Measurements from ENCODE around the gene CCDC116. TPM values are rescaled to one million over a fixed set of nuclear protein-coding genes. Genes with fewer than 3 reads are reported as not detected.

The CCDC116 gene
- total and polyA plus RNA-seq, 2 donors: 0.09 to 1.0 TPM

DNA sequence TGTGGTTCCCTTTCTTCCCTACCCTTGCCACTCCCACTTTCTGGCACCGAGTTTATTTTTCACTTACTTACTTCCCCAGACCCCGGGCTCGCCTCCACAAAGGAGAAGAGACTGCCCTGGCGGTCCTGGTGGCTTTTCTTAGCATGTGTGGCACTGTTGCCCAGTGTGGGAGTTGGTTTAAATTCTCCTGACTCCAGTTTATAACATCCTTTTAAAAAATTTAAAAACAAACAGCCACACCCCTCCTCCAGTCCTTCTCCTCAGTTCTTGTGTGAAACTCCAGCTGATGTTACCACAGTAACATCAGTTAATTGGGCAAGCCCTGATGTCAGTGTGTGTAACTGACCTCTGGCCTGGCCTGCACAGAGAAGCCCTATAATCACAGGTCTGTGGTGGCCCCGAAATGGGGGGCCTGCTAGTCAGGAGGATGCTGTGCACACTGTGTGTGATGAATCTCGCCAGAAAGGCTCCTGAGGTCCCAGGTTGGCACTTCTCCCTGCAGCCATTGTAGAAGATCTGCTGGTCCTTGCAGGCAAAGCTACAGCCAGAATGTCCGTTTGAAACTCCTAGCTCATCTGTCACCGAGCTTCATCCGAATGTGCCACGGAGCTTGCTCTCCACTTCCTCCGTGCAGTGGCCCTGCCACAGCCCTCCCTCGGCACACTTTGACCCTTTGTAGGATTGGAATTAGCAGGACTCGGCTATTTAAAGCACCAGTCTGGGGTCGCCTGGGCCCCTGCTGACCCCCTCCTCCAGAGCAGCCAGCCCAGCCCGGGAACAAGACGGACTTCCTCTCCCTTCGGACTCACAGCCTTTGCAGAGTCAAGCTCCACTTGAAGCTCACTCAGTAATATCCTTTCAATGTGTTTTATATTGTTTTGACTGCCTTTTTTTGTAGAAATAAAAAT is 10.3 kb upstream of the CCDC116 start:
- Histone ChIP-seq H3K36me3 (ENCODE audit: control insufficient read depth in 2 of 2, insufficient read depth in 2 of 2, low read length in 1 of 2) (peaks cover 36 to 56% of the 10 kb centered on the region in 2 donors), H3K4me1 (ENCODE audit: control insufficient read depth in 2 of 2, insufficient read depth in 2 of 2, low read length in 2 of 2) (no peaks in the 10 kb centered on the region), H3K27ac (ENCODE audit: low read depth in 1 of 2, low read length in 1 of 2) (no peak overlapping the region), H3K27me3 (ENCODE audit: control insufficient read depth in 2 of 2, insufficient read depth in 1 of 2, low read length in 1 of 2) (no peaks in the 10 kb centered on the region), H3K4me3 (ENCODE audit: low read length in 2 of 2) (no peak overlapping the region), H3K9me3 (ENCODE audit: control insufficient read depth in 2 of 2, insufficient read depth in 1 of 2, low read length in 1 of 2) (no peaks in the 10 kb centered on the region)
- 88% methylated on average over 17 of the region's 17 CpGs for WGBS
- DNase-seq (ENCODE audit: low read depth in 6 of 9, low spot score in 9 of 9): no peak

DNA sequence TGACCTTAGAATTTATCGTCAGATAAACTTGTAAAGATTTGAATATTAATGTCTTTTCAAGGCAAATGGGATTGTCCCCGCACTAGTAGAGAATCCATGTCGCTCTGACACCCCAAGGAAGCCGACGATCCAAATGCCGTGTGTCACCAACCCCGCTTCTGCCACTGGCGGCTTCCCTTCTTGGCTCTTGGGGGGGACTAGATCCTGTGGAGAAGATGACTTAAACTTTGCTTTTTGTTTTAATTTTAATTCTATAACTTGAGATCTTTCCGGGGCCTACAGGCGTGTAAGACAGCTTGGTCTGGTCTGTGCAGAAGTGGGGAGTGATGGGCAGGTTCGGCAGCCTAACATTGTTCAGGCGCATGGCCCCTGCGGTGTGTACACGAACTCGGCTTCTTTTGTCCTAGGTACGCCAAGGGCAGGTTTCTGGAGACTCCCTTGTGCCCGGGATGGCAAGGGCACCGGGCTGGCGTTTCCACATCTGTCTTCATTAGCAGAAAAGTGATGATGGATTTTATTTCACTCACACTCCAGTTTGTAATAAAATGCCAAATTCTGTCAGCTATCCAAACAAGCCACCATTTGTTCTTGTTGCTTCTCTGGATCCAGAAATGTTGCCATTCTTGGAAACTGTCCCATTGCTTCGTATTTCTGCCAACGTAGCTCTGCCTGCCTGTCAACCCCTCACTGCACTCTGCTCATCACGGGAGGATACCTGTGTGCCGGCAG is 9.5 kb upstream of the CCDC116 start:
- Histone ChIP-seq H3K36me3 (ENCODE audit: control insufficient read depth in 2 of 2, insufficient read depth in 2 of 2, low read length in 1 of 2) (peaks cover 39 to 58% of the 10 kb centered on the region in 2 donors), H3K9me3 (ENCODE audit: control insufficient read depth in 2 of 2, insufficient read depth in 1 of 2, low read length in 1 of 2) (no peaks in the 10 kb centered on the region), H3K27ac (ENCODE audit: low read depth in 1 of 2, low read length in 1 of 2) (no peak overlapping the region), H3K4me1 (ENCODE audit: control insufficient read depth in 2 of 2, insufficient read depth in 2 of 2, low read length in 2 of 2) (peaks cover 0 to 2% of the 10 kb centered on the region in 2 donors), H3K27me3 (ENCODE audit: control insufficient read depth in 2 of 2, insufficient read depth in 1 of 2, low read length in 1 of 2) (no peaks in the 10 kb centered on the region), H3K4me3 (ENCODE audit: low read length in 2 of 2) (no peak overlapping the region)
- 97% methylated on average over 23 of the region's 23 CpGs for WGBS
- DNase-seq (ENCODE audit: low read depth in 6 of 9, low spot score in 9 of 9): no peak

DNA sequence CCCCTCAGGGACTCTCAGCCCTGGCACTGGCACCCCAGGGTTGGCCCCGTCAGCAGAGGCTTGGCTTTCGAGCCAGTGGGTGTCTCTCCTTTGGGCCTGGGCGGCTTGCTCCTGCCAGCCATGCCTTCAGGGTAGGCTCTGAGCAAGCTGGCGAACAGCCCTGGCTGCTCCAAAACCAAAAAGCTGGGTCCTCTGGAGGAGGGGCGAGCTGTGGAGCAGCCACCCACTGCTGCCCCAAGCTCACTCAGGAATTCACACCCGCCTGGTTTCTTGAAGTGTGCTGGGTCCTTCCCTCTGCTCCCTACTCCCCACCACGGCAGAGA is 9.0 kb upstream of the CCDC116 start:
- no peak for DNase-seq (ENCODE audit: low read depth in 6 of 9, low spot score in 9 of 9)
- 97% methylated on average over 7 of the region's 7 CpGs for WGBS
- no peak overlapping the region for H3K27ac ChIP-seq (ENCODE audit: low read depth in 1 of 2, low read length in 1 of 2)
- H3K4me1 ChIP-seq (ENCODE audit: control insufficient read depth in 2 of 2, insufficient read depth in 2 of 2, low read length in 2 of 2): peaks cover 2 to 7% of the 10 kb centered on the region in 2 donors
- H3K4me3 ChIP-seq (ENCODE audit: low read length in 2 of 2): no peak overlapping the region
- H3K27me3 ChIP-seq (ENCODE audit: control insufficient read depth in 2 of 2, insufficient read depth in 1 of 2, low read length in 1 of 2): no peaks in the 10 kb centered on the region
- no peaks in the 10 kb centered on the region for H3K9me3 ChIP-seq (ENCODE audit: control insufficient read depth in 2 of 2, insufficient read depth in 1 of 2, low read length in 1 of 2)
- H3K36me3 ChIP-seq (ENCODE audit: control insufficient read depth in 2 of 2, insufficient read depth in 2 of 2, low read length in 1 of 2): peaks cover 44 to 64% of the 10 kb centered on the region in 2 donors

DNA sequence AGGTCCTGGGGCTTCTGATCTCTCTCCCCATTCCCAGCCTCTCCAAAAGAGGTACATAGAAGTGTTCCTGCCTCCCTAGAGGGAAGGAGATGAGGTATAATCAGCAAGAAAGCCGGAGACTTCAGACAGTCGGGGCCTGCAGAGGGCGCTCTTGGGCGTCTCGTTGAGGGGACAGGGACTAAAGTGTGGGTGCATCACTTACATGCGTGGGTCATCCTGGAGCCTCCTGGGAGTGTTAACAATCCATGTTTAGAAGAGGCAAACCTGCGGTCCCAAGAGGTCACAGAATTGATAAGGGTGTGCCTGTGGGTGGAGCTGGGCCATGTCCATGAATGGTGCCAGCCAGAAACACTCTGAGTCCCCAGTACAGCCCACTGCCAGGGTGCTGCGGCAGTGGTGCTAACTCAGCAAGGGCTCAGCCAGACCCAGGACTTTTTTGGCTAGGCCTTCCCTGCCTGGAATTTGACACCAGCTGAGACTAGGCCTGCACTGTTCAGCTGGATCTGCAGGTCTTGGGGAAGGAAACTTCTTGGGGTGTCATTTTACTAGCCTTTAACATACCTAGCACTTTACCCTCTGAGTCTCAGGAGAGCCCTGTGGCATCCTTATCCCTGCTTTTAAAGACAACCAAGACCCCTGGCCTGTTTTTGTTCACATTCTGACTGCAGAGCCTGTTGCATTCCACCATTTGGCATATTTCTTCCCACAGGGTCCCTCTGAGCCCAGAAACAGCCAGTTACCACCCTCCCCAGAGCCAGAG is 8.3 kb upstream of the CCDC116 start:
- no peaks in the 10 kb centered on the region for H3K27me3 ChIP-seq (ENCODE audit: control insufficient read depth in 2 of 2, insufficient read depth in 1 of 2, low read length in 1 of 2)
- H3K4me3 ChIP-seq (ENCODE audit: low read length in 2 of 2): no peak overlapping the region
- no peaks in the 10 kb centered on the region for H3K9me3 ChIP-seq (ENCODE audit: control insufficient read depth in 2 of 2, insufficient read depth in 1 of 2, low read length in 1 of 2)
- H3K36me3 ChIP-seq (ENCODE audit: control insufficient read depth in 2 of 2, insufficient read depth in 2 of 2, low read length in 1 of 2): peaks cover 44 to 61% of the 10 kb centered on the region in 2 donors
- no peak overlapping the region for H3K27ac ChIP-seq (ENCODE audit: low read depth in 1 of 2, low read length in 1 of 2)
- peaks cover 8 to 11% of the 10 kb centered on the region in 2 donors for H3K4me1 ChIP-seq (ENCODE audit: control insufficient read depth in 2 of 2, insufficient read depth in 2 of 2, low read length in 2 of 2)
- no peak for DNase-seq (ENCODE audit: low read depth in 6 of 9, low spot score in 9 of 9)
- 91% methylated on average over 8 of the region's 8 CpGs for WGBS

DNA sequence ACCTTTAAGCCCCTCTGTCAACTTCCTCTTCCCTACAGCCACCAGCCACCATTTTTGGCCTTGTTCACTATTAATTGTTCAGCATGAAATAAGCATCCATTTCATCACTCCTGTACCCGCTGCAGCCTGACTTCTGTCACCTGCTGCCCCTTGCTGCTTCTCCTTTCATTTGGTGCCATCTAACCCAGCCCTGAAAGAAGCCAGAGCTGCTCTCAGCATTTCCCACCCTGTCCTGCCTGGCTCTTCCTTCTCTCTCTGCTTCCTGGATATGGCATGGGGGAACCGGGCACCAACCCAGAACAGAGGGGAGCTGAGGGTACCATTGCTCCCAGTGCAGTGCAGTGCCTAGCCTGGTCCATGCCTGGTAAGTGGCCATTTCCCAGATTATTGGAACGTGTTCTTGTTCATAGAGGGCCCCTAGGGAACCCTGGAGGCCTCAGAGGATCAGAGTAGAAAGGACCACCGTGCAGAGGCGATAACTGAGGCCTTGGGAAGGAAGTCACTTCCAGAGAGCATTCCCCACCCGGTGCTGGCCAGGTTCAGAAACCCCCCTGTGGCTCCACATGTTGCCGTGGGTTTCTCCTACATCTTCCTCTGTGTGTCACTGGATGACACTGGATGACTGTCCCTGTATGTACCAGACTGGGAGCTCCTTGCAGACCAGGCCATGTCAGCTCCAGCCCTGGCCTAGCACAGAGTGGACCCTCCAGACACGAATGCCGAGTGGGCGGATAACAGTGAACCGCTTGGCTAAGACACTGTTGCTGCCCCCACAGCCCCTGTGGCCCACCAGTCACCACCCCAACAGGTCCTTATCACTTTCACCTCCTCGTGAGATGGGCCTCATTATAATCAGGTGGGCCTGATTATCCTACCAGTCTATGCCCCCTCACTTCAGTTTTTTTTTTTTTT is 7.4 kb upstream of the CCDC116 start:
- H3K4me1 ChIP-seq (ENCODE audit: control insufficient read depth in 2 of 2, insufficient read depth in 2 of 2, low read length in 2 of 2): peaks cover 8 to 13% of the 10 kb centered on the region in 2 donors

DNA sequence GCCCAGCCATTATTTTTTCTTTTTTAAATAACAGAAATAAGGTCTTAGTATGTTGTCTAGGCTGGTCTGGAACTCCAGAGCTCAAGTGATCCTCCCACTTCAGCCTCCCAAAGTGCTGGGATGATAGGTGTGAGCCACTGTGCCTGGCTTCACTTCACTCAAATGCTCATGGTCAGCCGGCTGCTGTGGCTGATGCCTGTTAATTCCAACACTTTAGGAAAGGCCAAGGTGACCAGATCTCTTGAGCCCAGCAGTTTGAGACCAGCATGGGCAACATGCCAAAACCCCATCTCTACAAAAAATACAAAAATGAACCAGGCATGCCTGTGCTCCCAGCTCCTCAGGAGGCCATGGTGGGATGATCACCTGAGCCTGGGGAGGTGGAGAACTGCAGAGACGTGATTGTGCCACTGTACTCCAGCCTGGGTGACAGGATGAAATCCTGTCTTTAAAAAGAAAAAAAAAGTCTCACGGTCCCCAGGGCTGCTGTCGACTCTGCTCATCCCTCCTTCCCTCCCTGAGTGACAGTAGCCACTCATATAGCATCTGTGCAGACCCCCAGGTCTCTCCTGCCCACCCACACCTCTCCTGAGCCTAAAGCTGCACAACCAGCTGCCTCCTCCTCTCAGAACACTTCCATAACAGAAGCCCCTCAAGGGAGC is 6.4 kb upstream of the CCDC116 start:
- no peaks in the 10 kb centered on the region for H3K9me3 ChIP-seq (ENCODE audit: control insufficient read depth in 2 of 2, insufficient read depth in 1 of 2, low read length in 1 of 2)
- no peak overlapping the region for H3K4me3 ChIP-seq (ENCODE audit: low read length in 2 of 2)
- 92% methylated on average over 4 of the region's 4 CpGs for WGBS
- H3K27me3 ChIP-seq (ENCODE audit: control insufficient read depth in 2 of 2, insufficient read depth in 1 of 2, low read length in 1 of 2): no peaks in the 10 kb centered on the region
- no peak for DNase-seq (ENCODE audit: low read depth in 6 of 9, low spot score in 9 of 9)
- peaks cover 8 to 16% of the 10 kb centered on the region in 2 donors for H3K4me1 ChIP-seq (ENCODE audit: control insufficient read depth in 2 of 2, insufficient read depth in 2 of 2, low read length in 2 of 2)
- H3K36me3 ChIP-seq (ENCODE audit: control insufficient read depth in 2 of 2, insufficient read depth in 2 of 2, low read length in 1 of 2): peaks cover 39 to 57% of the 10 kb centered on the region in 2 donors
- H3K27ac ChIP-seq (ENCODE audit: low read depth in 1 of 2, low read length in 1 of 2): no peak overlapping the region

More for the DNA sequence above, 7.4 kb upstream of the CCDC116 start:
- peaks cover 44 to 58% of the 10 kb centered on the region in 2 donors for H3K36me3 ChIP-seq (ENCODE audit: control insufficient read depth in 2 of 2, insufficient read depth in 2 of 2, low read length in 1 of 2)
- 98% methylated on average over 12 of the region's 12 CpGs for WGBS
- no peaks in the 10 kb centered on the region for H3K27me3 ChIP-seq (ENCODE audit: control insufficient read depth in 2 of 2, insufficient read depth in 1 of 2, low read length in 1 of 2)
- no peak for DNase-seq (ENCODE audit: low read depth in 6 of 9, low spot score in 9 of 9)
- no peak overlapping the region for H3K4me3 ChIP-seq (ENCODE audit: low read length in 2 of 2)
- H3K27ac ChIP-seq (ENCODE audit: low read depth in 1 of 2, low read length in 1 of 2): no peak overlapping the region
- no peaks in the 10 kb centered on the region for H3K9me3 ChIP-seq (ENCODE audit: control insufficient read depth in 2 of 2, insufficient read depth in 1 of 2, low read length in 1 of 2)

DNA sequence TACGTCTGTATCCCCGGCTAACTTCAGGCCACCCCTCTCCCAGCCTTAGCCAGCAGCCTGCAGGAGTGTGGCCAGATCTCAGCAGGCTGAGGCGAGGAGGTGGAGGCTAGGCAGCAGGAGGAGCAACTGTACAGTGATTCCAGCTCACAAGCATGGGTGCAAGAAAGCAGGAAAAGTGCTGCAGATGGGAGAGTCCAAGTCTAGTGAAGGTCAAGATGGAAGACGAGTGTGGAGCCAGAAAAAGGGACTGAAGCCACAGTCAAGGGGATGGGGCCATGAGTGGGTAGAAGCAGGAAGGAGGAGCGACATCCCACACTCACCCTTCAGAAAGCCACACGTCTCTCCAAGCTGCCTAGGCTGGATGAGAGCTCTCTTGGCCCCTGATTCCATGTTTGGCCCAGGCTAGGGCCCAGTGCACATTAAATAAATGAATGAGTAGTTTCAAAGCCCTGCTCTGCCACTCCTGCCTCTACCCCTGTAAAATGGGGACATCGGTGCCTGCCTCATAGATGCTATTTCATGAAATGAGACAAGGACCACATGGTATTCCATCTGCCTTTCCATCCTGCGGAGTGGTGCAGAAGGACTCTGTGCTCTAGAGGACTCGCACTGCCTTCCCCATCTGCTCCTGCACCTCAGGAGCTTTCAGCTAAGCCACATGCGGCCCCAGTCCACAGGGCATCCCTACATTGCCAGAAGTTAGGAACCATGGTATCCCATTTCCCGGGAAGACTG is 5.7 kb upstream of the CCDC116 start:
- H3K4me1 ChIP-seq (ENCODE audit: control insufficient read depth in 2 of 2, insufficient read depth in 2 of 2, low read length in 2 of 2): peaks cover 8 to 16% of the 10 kb centered on the region in 2 donors
- no peak for DNase-seq (ENCODE audit: low read depth in 6 of 9, low spot score in 9 of 9)
- no peak overlapping the region for H3K4me3 ChIP-seq (ENCODE audit: low read length in 2 of 2)
- no peaks in the 10 kb centered on the region for H3K9me3 ChIP-seq (ENCODE audit: control insufficient read depth in 2 of 2, insufficient read depth in 1 of 2, low read length in 1 of 2)
- peaks cover 37 to 57% of the 10 kb centered on the region in 2 donors for H3K36me3 ChIP-seq (ENCODE audit: control insufficient read depth in 2 of 2, insufficient read depth in 2 of 2, low read length in 1 of 2)
- WGBS: 96% methylated on average over 11 of the region's 11 CpGs
- no peaks in the 10 kb centered on the region for H3K27me3 ChIP-seq (ENCODE audit: control insufficient read depth in 2 of 2, insufficient read depth in 1 of 2, low read length in 1 of 2)
- H3K27ac ChIP-seq (ENCODE audit: low read depth in 1 of 2, low read length in 1 of 2): no peak overlapping the region

All from thymus (tissue), 11 donors.